Stimulated activated CD8-positive, alpha-beta memory T cell treated with anti-CD3 and anti-CD28 coated beads, Interleukin-15, amount 100 ng/mL, for 48 hours (primary cell): ENCODE data around the gene A4GALT.
A peak's percentile ranks its signal among the peaks of the same experiment; 100 is the strongest.
"Not testable (repeated sequence)": the region's sequence is repeated elsewhere in the genome, so short reads cannot be mapped to it uniquely, and the experiment has no call there.

Experiments
- DNase-seq, 2 donors: peaks; one replicate each; pipeline ENCODE4 v3.0.0-alpha.2; 2020; ENCODE audit warnings: low read depth in 2 of 2

A4GALT gene

DNA sequence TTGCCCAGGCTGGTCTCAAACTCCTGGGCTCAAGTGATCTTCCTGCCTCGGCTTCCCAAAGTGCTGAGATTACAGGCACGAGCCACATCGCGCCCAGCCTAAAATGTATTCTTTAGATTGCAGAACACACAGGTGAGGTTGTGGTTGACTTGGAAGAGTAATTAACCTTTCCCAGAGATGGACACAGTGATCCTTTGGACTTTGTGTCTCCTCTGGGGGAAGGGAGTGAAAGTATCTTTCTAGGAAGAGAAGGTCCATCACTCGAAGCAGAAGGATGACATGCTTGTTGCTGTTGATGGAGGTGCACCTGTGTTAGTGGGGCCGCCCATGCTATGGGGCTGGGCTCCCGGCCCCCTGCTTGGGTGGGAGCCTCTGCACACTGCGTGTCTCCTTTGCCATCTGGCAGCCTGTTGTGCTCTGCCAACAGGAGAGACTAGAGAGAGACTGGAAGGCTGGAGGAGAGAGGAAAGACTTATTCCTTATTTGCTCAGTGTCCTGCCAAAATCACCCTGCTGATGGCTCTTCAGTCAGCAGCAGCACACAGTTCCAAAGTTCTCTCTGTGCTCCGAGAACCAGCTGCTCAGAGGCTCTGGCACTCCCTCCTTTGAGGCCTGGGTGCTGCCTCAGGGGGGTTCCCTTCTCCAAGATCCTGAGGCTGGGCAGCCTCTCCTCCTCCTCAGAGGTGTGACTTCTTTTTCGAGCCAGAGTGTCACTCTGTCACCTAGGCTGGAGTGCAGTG is 38.4 kb downstream of the A4GALT start:
- DNase-seq = no peak

DNA sequence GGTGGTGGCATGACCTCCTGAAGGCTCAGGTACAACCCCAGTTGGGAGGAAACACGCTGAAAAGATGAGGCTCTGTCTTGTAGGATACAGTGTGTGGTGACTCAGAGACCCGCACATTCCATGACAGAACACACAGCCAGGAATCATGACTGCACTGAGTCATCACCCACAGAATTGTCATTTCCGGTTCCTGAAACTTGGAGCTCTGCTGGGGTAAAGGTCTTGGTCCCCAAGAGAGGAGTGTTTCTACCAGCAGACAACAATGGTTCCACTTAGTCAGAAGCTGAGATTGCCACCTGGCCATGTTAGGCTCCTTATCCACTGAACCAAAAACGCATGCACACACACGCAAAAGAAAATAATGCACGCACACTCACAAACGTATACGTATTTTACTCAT is 40.0 kb downstream of the A4GALT start:
- no peak for DNase-seq

DNA sequence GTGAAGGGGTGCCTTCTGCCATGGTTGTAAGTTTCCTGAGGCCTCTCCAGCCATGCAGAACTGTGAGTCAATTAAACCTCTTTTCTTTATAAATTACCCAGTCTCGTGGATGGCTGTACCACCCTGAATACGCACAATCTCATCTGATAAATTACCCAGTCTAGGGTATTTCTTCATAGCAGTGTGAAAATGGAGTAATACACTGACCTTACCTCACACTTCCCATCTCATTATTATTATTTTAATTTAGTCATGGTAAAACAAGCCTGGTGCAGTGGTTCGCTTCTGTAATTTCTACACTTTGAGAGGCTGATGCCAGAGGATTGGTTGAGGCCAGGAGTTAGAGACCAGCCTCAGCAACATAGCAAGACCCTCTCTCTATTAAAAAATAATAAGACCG is 41.0 kb downstream of the A4GALT start:
- DNase-seq = no peak

DNA sequence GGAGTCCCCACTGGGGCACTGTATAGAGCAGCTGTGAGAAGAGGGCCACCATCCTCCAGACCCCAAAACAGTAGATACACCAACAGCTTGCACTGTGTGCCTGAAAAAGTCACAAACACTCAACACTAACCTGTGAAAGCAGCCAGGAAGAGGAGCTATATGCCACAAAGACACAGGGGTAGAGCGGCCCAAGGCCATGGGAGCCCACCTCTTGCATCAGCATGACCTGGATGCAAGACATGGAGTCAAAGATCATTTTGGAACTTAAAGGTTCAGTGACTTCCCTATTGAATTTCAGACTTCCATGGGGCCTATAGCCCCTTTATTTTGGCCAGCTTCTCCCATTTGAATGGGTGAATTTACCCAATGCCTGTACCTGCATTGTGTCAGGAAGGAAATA is 41.8 kb downstream of the A4GALT start:
- no peak for DNase-seq

DNA sequence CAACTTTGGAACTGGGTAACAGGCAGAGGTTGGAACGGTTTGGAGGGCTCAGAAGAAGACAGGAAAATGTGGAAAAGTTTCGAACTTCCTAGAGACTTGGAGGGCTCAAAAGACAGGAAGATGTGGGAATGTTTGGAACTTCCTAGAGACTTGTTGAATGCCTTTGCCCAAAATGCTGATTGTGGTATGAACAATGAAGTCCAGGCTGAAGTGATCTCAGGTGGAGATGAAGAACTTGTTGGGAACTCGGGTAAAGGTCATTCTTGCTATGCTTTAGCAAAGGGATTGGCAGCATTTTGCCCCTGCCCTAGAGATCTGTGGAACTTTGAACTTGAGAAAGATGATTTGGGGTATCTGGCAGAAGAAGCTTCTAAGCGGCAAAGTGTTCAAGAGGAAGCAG is 42.7 kb downstream of the A4GALT start:
- not testable (repeated sequence) for DNase-seq

DNA sequence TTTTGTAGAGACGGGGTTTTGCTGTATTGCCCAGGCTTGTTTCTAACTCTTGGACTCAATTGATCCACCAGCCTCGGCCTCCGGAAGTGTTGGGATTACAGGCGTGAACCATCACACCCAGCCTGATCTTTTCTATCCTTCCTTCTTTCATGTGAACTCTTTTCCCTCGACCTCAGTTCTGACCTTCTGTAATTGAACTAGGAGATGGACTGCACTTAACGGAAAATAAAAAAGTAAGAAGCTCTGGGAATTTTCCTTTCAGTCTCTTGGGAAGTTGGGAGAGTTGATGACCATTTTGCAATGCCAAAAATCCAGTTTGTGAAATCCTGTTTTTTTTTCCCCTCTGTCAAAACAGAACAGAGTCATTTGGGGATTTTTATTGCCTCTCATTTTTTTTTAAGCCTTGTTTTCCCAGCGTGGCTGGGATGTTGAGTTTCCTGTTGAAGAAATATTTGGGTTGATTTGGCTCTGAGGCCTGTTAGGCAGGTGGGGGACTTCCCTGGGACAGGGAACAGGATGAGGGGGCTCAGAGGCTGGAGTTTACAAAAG is 44.5 kb downstream of the A4GALT start:
- no peak for DNase-seq

DNA sequence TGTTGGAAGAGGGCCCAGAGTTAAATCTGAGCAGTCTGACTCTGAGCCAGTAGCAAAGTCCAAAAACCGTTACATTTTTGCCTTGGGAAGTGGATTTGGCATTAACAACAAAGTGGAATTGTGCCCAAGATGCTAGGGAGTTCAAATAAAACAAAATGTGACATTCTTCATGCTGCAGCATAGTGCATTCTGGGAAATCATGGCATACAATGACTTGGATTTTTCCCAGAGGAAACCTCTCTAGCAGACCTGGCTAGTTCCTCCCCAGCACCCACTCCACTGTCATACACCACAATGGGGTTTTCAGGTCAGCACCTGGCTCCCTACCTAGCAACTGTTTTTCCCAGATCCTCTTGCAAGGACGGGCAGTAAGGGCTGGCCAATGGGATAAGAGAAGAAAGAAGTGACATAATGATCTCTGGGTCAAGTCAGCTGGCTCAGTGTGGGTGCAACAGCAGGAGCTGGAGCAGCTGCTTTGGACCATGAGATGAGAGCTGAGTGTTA is 46.7 kb downstream of the A4GALT start:
- no peak for DNase-seq

DNA sequence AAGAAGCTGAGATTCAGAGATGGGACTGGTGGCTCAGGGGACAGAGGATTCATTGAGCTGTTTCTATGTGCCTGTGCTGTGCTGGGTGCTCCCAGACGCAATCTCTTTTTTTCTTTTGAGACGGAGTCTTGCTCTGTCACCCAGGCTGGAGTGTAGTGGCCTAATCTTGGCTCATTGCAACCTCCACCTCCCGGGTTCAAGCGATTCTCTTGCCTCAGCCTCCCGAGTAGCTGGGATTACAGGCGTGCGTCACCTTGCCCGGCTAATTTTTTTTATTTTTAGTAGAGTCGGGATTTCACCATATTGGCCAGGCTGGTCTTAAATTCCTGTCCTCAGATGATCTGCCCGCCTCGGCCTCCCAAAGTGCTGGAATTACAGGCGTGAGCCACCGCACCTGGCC is 47.6 kb downstream of the A4GALT start:
- not testable (repeated sequence) for DNase-seq

DNA sequence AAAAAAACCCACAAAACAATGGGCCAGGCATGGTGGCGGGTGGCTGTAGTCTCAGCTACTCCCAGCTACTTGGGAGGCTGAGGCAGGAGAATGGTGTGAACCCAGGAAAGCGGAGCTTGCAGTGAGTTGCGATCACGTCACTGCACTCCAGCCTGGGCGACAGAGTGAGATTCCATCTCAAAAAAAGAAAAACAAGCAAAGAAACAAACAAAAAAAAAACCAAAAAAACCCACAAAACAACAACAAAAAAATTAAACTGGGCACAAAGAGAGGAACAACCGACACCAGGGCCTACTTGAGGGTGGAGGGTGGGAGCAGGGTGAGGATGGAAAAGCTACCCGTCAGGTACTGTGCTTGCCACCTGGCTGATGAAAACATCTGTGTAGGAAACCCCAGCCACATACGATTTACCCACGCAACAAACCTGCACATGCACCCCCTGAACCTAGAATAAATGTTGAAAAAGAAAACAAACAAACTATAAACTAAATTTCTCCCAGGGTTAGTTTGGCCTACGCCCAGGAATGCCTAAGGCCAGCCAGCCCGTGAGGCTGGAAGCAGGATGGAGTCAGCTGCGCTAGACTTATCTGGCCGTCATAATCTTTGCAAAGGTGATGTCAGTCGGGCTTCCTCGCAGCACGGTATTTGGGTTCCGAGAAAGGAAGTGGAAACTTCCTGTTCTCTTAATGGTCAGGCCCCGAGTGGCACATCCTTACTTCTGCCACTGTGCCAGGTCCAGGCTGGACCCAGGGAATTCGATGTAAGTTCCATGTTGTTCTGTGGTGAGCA is 49.6 kb downstream of the A4GALT start:
- DNase-seq = no peak

DNA sequence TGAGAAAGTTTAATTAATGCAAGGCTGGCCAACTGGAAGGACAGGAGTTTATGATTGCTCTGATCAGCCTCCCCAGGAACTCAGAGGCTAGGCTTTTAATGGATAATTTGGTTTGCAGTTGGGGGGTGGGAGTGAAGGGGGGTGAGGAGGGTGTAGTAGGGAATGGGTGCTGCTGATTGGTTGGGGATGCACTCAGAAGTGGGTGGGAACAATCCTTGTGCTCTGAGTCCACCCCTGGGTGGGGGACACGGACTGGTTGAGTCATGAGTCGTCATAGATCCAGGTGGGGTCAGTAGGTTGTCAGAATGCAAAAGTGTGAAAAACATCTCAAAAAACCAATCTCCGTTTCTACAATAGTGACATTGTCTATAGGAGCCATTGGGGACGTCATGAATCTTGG is 50.6 kb downstream of the A4GALT start:
- DNase-seq = no peak

DNA sequence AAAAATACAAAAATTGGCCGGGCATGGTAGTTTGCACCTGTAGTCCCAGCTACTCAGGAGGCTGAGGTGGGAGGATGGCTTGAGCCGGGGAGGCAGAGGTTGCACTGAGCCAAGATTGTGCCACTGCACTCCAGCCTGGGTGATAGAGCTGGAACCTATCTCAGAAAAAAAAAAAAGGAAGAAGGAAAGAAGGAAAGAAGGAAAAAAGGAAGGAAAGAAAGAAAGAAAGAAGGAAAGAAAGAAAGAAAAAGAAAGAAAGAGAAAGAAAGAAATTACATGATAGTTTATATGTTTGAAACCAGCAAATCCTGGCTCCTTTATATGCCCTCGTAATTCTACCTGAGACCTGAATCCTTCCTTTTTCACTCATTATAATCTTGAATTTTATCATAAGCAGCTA is 54.3 kb downstream of the A4GALT start:
- not testable (repeated sequence) for DNase-seq

DNA sequence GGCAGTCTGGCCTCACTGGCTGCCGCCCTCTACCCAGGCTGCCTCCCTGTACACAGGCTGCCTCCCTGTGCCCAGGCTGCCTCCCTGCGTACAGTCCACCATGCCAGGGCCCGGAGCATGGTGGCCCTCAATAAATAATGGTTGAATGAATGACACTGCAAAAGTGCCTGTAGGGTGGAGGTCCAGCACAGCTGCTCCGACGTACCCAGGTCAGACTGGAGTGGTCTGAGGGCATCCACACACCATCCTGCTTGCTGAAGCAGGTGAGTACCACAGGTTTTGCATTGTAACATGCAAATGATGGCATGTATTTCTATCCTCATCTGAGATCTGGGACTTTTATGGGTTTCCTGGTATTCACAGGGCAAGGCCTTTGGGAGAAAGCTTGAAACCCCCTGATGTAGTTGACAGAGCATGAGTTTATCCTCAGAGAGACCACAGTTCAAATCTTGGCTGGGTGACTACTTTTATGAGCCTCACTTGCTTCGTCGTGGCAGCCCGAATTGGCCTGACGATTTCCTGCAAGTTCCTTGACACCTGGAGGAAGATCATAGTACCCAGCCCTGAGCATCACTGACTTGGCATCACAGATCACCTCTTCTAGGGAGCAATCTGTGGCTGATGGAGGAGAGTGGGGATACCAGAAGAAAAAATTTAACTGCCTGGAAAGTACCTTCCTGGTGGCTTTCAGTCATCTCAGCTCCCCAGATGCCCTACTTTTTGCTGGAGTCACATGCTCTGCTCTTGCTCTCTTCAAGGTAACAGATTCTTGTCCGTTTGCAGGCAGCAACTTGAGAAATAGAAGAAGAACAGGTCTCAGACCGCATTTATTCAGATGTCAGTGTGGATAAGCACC is 55.5 kb downstream of the A4GALT start:
- DNase-seq = no peak

DNA sequence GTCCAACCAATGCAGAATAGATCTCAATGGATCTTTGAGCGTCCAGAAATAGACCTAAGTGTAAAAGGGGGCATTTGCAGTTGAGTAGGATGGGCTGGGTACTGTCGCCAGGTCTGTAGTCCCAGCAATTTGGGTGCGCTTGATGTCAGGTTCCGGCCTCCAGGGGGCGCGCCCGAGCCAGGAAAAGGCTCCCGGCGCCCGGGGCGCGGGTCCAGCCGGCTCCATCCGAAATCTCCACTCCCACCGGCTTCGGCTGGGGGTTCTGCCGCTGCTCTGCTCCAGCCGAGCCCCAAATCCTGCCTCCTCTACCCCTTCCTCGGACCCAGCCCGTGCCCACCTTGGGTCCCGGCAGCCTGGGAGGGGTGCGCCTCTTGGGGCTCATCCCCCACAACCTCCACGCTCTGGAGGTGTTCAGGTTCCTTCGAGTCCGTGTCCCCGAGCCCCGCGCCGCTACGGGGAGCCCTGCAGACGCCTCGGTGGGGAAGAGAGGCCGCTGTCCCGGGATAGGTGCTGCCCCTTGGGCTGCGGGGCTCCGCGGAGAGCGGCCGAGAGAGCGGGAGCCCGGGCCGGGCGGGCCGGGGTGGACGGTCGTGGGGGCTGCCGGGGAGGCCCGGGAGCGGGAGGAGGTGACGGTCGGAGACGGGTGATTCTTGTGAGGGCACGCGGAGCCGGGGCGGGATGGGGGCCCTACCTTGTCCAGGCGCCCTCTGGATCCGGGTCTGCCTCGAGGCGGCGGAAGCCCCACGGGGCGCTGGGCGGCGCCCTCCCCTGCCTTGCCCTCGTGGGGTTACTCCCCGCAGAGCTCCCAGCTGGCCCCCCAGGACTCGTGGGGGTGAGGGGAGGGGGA is 58.5 kb downstream of the A4GALT start:
- DNase-seq = peak; percentile 61 to 63

DNA sequence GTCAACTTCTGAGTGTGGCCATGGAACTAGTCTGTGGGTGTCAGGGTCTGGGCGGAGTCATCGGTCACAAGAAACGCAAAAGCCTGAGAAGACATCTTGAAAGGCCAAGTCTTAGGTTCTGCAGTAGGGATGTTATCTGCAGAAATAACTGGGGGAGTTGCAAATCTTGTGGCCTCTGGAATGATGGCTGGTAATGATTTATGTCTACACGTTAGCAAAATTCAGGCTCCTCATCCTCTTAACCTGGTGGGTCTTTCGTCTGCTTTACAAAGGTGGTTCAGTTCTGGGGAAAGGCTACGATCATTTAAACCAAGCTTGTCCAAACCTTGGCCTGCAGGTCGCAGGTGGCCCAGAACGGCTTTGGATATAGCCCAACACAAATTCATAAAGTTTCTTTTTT is 64.1 kb downstream of the A4GALT start:
- no peak for DNase-seq

DNA sequence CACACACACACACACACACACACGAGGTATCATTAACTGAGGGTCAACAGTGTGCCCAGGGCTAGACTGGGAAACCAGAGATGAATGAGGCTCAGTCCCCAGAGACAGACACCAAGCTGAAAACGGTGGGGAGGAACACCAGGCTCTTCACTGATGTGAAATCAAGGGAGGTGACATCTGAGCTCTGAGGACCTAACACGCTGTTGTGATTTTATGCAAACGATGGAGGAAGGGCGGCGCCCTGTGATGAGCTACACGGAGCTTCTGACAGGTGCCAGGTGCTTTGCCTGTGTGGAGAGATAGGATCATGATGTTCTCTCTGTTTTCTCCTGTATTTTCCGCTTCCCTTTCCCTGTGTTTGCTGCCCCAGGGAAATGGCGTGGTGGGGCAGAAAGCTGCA is 65.0 kb downstream of the A4GALT start:
- DNase-seq = no peak

DNA sequence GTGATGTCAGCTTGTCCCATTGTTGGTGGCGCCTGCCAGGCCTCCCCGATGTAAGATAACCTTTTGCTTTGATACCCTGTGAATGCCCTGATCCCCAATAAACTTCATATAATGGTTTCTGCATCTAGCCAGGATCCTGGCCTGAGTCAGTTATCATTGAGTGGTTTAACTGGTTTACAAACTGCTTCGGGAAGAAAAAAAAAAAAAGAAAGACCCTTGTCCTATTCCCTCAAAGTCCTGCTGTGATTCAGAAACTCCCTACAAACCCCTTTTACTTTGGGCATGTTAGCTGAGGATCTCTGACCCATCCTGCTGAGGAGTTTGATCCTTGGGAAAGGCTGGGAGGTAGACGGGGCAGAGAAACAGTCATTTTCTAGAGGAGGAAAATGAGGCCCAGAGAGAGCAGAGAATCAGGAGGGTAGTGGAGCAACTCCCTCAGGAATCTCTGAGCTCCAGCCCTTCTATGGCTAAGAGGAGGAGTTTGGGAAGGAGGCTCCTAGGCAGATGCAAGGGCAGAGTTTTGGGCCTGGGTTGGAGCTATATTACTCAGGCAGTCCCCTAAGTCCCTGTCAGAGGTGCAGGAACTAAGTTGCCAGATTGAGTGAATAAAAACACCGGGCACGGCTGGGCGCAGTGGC is 66.1 kb downstream of the A4GALT start:
- DNase-seq = no peak

DNA sequence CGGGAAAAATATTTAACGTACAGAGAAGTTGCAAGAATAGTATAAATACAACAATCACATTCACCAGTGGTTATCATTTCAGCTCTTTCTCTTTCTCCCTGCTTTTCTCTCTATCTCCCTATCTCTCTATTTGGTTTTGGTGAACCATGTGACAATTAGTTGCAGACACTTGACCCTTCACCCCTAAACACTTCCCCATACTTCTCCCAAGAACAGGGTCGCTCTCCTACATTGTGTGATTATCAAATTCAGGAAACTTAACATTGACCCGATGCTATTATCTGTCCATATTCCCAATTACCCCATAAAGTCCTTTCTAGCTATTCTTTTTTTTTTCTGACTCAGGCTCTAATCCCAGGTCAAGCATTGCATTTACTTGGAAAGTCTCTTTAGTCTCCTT is 66.7 kb downstream of the A4GALT start:
- no peak for DNase-seq

DNA sequence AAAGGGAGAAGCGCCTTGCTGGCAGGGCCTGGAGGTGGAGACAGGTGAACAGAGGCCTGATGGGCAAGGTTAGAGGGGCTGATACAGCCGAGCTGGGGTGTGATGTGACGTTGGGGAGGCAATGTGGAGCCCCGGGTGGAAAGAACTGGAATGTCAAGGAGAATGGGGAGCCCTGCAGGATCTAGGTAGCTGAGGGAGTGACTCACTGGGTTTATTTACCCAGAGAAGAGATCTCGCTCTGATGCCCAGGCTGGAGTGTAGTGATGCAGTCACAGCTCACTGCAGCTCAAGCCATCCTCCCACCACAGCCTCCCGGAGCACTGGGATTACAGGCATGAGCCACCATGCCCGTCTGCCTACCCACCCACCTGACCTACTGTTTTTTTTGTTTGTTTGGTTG is 69.5 kb downstream of the A4GALT start:
- DNase-seq = no peak

DNA sequence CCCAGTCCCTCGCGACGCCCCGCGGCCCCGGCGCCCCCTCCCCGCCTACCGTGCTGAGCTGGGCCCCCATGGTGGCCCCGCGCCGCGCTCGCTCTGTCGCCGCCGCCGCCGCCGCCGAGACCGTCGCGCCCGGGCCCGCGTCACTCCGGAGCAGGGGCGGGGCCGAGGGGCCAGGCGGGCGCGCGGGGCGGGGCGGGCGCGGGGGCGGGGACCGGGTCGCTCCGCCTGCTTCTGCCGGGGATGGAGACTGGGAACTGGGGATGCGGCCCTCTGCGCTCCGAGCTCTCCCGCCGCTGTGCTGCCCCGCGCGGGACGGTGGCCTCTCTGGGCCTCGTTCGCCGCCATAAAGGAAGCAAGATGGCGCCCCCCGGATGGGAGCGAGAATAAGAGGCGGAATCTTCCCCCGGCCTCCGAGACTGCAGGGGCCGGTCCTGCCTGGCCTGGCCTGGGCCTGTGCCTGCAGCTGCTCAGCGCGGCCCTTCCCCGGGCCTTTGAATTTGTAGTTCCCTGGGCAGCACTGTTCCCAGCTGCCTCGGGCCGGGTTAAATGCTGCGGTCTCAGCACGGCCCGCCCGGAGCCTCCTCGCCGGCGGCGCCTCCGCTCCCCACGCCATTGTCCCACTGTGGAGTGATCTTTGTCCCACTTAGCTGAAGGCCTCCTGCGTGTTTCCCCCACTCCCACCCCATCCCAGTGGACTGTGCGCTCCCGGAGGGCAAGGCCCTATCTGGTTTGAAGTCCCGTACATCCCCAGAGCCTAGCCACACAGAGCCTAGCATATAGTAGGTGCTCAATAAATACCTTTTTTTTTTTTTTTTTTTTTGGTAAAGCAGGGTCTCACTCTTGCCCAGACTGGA is 71.2 kb downstream of the A4GALT start, which contains the start of gene CYB5R3:
CYB5R3 (minus strand) TSS at position 147 of the 854 bp plus-strand sequence; CDS start at position 70, 77 bp downstream.
- DNase-seq = peak; percentile 77
